Prostate gland (tissue), 2 donors: ENCODE measurements around the gene ANGPTL7. TPM values are rescaled to one million over a fixed set of nuclear protein-coding genes. Genes with fewer than 3 reads are reported as not detected.
A peak's percentile ranks its signal among the peaks of the same experiment; 100 is the strongest.

Source experiments
- DNase-seq: peaks from one replicate; pipeline ENCODE4 v3.0.0-alpha.2; 2019; ENCODE audit warnings: low spot score
- H3K27ac ChIP-seq, 2 donors: fragments of 200-600 bp; sonication (generic); 2 replicates each; pipeline ENCODE4 v1.5.1; 2017 to 2019
- H3K27me3 ChIP-seq: fragments of 200-600 bp; sonication (generic); replicated peaks from 2 replicates; pipeline ENCODE4 v1.5.1; 2019; ENCODE audit not compliant: insufficient read depth
- H3K36me3 ChIP-seq, 2 donors: fragments of 200-600 bp; sonication (generic); 1 replicate in 1 of 2; 2 replicates in 1 of 2; pipeline versions ENCODE4 v1.5.1 to v1.8.1; 2017 to 2019
- H3K4me1 ChIP-seq: fragments of 200-600 bp; sonication (generic); replicated peaks from 2 replicates; pipeline ENCODE4 v1.5.1; 2019
- H3K4me3 ChIP-seq, 2 donors: fragments of 200-600 bp; sonication (generic); 2 replicates each; pipeline ENCODE4 v1.5.1; 2017 to 2019
- H3K9me3 ChIP-seq: fragments of 200-600 bp; sonication (generic); 2 replicates; pipeline ENCODE4 v1.5.1; 2017
- CTCF ChIP-seq, 4 experiments: fragments of 200-600 bp in 2 of 4; fragments of 450-650 bp in 2 of 4; sonication (generic) in 2 of 4; IDR thresholded peaks; 1 replicate in 3 of 4; 2 replicates in 1 of 4; pipeline ENCODE4 v1.5.1; 2016 to 2019; ENCODE audit warnings: antibody characterized with exemption in 4 of 4, mild to moderate bottlenecking in 2 of 4, moderate library complexity in 2 of 4
- POLR2A ChIP-seq: fragments of 450-650 bp; IDR thresholded peaks from one replicate; pipeline ENCODE4 v1.6.1; 2016; ENCODE audit warnings: antibody characterized with exemption, mild to moderate bottlenecking
- POLR2AphosphoS5 ChIP-seq: sonication (generic); formaldehyde crosslinking; IDR thresholded peaks from one replicate; pipeline ENCODE4 v1.6.1; 2017; ENCODE audit warnings: antibody characterized with exemption
- WGBS: methylation state at CpG from one replicate; pipeline ENCODE4 v1.1.5; 2018; 5-methylcytosine and 5-hydroxymethylcytosine counted together
- intact Hi-C: fragments of 100-400 bp; cut with DNase I; formaldehyde crosslinking; loops from one replicate; pipeline ENCODE4 v1.14.2; 2022
- total RNA-seq, 2 donors: library from RNA; depleted of rRNA; stranded (reverse); fragments of >200 nt; gene quantifications; one replicate each; pipeline ENCODE4 v1.1.0, GENCODE V29; 2016

Gene ANGPTL7
- under 1 TPM in 1 of 2 donors, not detected in 1; 0.80 TPM for total RNA-seq

GRCh38 chr1:11188858-11189451 is at the start of gene ANGPTL7:
Gene ANGPTL7, plus strand, starts transcription at chr1:11189355. Its CDS starts 225 bp downstream, at chr1:11189580.
- Histone ChIP-seq H3K27ac (no peak within 1 kb of the TSS), H3K27me3 (no peaks in the 10 kb centered on the region), H3K4me3 (no peak within 1 kb of the TSS), H3K9me3 (no peaks in the 10 kb centered on the region), H3K36me3 (peaks cover 0 to 2% of the 10 kb centered on the region in 2 donors), H3K4me1 (no peaks in the 10 kb centered on the region)
- 92% methylated on average over 8 of the region's 8 CpGs for WGBS
- intact Hi-C loops = no loop called here
- TF ChIP-seq POLR2AphosphoS5 (no peak), POLR2A (no peak), CTCF (IDR thresholded peaks at IDR 0.05) (no peak)
- no peak for DNase-seq

GRCh38 chr1:11142618-11143391 is 46.4 kb upstream of the ANGPTL7 start:
- TF ChIP-seq CTCF (IDR thresholded peaks at IDR 0.05) (no peak), POLR2A (no peak), POLR2AphosphoS5 (no peak)
- intact Hi-C loops = no loop called here
- H3K27ac ChIP-seq = peak overlapping the region; percentile 19 to 55
- H3K9me3 ChIP-seq = no peaks in the 10 kb centered on the region
- 66% methylated on average over 4 of the region's 4 CpGs for WGBS
- no peak overlapping the region for H3K4me3 ChIP-seq
- no peaks in the 10 kb centered on the region for H3K27me3 ChIP-seq
- no peaks in the 10 kb centered on the region for H3K4me1 ChIP-seq
- H3K36me3 ChIP-seq = peaks cover 0 to 6% of the 10 kb centered on the region in 2 donors
- no peak for DNase-seq

- TF ChIP-seq POLR2A (no peak), CTCF (IDR thresholded peaks at IDR 0.05) (no peak), POLR2AphosphoS5 (no peak)
- no peak for DNase-seq
- Histone ChIP-seq H3K27ac (peak overlapping the region in 1 of 2 donors; percentile 55), H3K9me3 (no peaks in the 10 kb centered on the region), H3K36me3 (peaks cover 0 to under 1% of the 10 kb centered on the region in 2 donors), H3K27me3 (no peaks in the 10 kb centered on the region), H3K4me1 (no peaks in the 10 kb centered on the region), H3K4me3 (no peak overlapping the region)
- intact Hi-C loops = no loop called here
- 88% methylated on average over 5 of the region's 5 CpGs for WGBS
Observed at GRCh38 chr1:11143401-11143800, 45.8 kb upstream of the ANGPTL7 start.

GRCh38 chr1:11143907-11144306 is 45.2 kb upstream of the ANGPTL7 start:
- DNase-seq = no peak
- Histone ChIP-seq H3K4me3 (no peak overlapping the region), H3K27ac (peak overlapping the region in 1 of 2 donors; percentile 55), H3K36me3 (no peaks in the 10 kb centered on the region), H3K27me3 (no peaks in the 10 kb centered on the region), H3K4me1 (no peaks in the 10 kb centered on the region), H3K9me3 (no peaks in the 10 kb centered on the region)
- intact Hi-C loops = no loop called here
- TF ChIP-seq CTCF (IDR thresholded peaks at IDR 0.05) (no peak), POLR2A (no peak), POLR2AphosphoS5 (no peak)
- WGBS = 66% methylated on average over 2 of the region's 2 CpGs
